Caco-2 (cell line): ENCODE results near the gene SORCS2. TPM values are rescaled to one million over a fixed set of nuclear protein-coding genes. Genes with fewer than 3 reads are reported as not detected.
A peak's percentile ranks its signal among the peaks of the same experiment; 100 is the strongest.

Experiments
- BruUV-seq: library from RNA; stranded (reverse); fragments of 400-500 nt; replicated peaks from 2 replicates; lab custom pipeline; 2021; lab: Mats Ljungman, UMichigan
- CTCF ChIA-PET: fragments of 300-600 bp; sonication (Branson Sonifier 250); formaldehyde crosslinking; loops from one replicate; lab custom pipeline; 2022; ENCODE audit warnings: antibody characterized with exemption; lab: Charles Lee
- POLR2A ChIA-PET: fragments of 300-600 bp; sonication (Branson Sonifier 250); formaldehyde crosslinking; loops from one replicate; lab custom pipeline; 2022; ENCODE audit warnings: antibody characterized with exemption; lab: Charles Lee
- DNase-seq, 2 experiments: peaks; one replicate each; pipeline versions ENCODE4 v3.0.0 to v3.0.0-alpha.2; 2020 to 2022
- H3K27me3 ChIP-seq: replicated peaks from 2 replicates; pipeline ENCODE4 v1.6.0; 2011; ENCODE audit warnings: low read length; ENCODE audit not compliant: control insufficient read depth, insufficient read depth
- H3K36me3 ChIP-seq: 2 replicates; pipeline ENCODE4 v1.5.1; 2011; ENCODE audit warnings: low read length; ENCODE audit not compliant: control insufficient read depth, insufficient read depth
- H3K4me1 ChIP-seq: fragments of 250-450 bp; sonication (Bioruptor Pico); 2 replicates; pipeline ENCODE4 v1.5.1; 2020; ENCODE audit warnings: mild to moderate bottlenecking
- H3K4me3 ChIP-seq: 2 replicates; pipeline ENCODE4 v1.5.1; 2011; ENCODE audit warnings: low read depth, mild to moderate bottlenecking, control low read depth, low read length
- H3K9me3 ChIP-seq: fragments of 250-450 bp; sonication (Bioruptor Pico); 2 replicates; pipeline ENCODE4 v1.5.1; 2020; ENCODE audit warnings: mild to moderate bottlenecking, moderate library complexity
- H3K27ac Mint-ChIP-seq: one replicate; pipeline ENCODE4 v1.8.0; 2022; ENCODE audit warnings: mixed read lengths; ENCODE audit not compliant: unreplicated experiment
- H3K27me3 Mint-ChIP-seq: one replicate; pipeline ENCODE4 v1.8.0; 2022; ENCODE audit warnings: mixed read lengths; ENCODE audit not compliant: insufficient read depth, unreplicated experiment
- H3K36me3 Mint-ChIP-seq: one replicate; pipeline ENCODE4 v1.8.0; 2022; ENCODE audit warnings: mild to moderate bottlenecking, mixed read lengths; ENCODE audit not compliant: insufficient read depth, unreplicated experiment
- H3K4me1 Mint-ChIP-seq: one replicate; pipeline ENCODE4 v1.8.0; 2022; ENCODE audit warnings: low read depth, mixed read lengths; ENCODE audit not compliant: unreplicated experiment
- H3K4me3 Mint-ChIP-seq: one replicate; pipeline ENCODE4 v1.8.0; 2022; ENCODE audit warnings: mild to moderate bottlenecking, moderate library complexity, mixed read lengths; ENCODE audit not compliant: unreplicated experiment
- H3K9me3 Mint-ChIP-seq: one replicate; pipeline ENCODE4 v1.8.0; 2022; ENCODE audit warnings: mixed read lengths; ENCODE audit not compliant: unreplicated experiment
- intact Hi-C: fragments of 100-400 bp; cut with micrococcal nuclease; formaldehyde crosslinking; loops from one replicate; pipeline ENCODE4 v1.10.0; 2022; ENCODE audit not compliant: unreplicated experiment
- total RNA-seq: library from RNA; stranded (reverse); gene quantifications from 2 replicates; pipeline ENCODE4 v1.2.3, GENCODE V29; 2022
- TF ChIP-seq, protein P1 (sequence below), 2 experiments: fragments of 200-600 bp in 1 of 2; IDR thresholded peaks; 1 replicate in 1 of 2; 2 replicates in 1 of 2; pipeline versions ENCODE4 v1.5.1 to v1.8.0; 2011 to 2022; ENCODE audit warnings: antibody characterized with exemption in 1 of 2, control low read depth in 1 of 2, inconsistent platforms in 1 of 2, low read depth in 1 of 2, low read length in 1 of 2, mild to moderate bottlenecking in 1 of 2, moderate library complexity in 1 of 2; ENCODE audit not compliant: insufficient read depth in 1 of 2, severe bottlenecking in 1 of 2, unreplicated experiment in 1 of 2

The SORCS2 gene
- total RNA-seq, 1 experiment from 2014 or later, result 1.6 TPM

- Mint-ChIP-seq H3K4me1 (no peaks in the 10 kb centered on the region), H3K27ac (no peak overlapping the region), H3K4me3 (no peak overlapping the region), H3K36me3 (peaks cover 39% of the 10 kb centered on the region), H3K27me3 (no peaks in the 10 kb centered on the region), H3K9me3 (no peaks in the 10 kb centered on the region)
- TF ChIP-seq, protein P1, sequence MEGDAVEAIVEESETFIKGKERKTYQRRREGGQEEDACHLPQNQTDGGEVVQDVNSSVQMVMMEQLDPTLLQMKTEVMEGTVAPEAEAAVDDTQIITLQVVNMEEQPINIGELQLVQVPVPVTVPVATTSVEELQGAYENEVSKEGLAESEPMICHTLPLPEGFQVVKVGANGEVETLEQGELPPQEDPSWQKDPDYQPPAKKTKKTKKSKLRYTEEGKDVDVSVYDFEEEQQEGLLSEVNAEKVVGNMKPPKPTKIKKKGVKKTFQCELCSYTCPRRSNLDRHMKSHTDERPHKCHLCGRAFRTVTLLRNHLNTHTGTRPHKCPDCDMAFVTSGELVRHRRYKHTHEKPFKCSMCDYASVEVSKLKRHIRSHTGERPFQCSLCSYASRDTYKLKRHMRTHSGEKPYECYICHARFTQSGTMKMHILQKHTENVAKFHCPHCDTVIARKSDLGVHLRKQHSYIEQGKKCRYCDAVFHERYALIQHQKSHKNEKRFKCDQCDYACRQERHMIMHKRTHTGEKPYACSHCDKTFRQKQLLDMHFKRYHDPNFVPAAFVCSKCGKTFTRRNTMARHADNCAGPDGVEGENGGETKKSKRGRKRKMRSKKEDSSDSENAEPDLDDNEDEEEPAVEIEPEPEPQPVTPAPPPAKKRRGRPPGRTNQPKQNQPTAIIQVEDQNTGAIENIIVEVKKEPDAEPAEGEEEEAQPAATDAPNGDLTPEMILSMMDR (IDR thresholded peaks at IDR 0.05; ENCODE audit: insufficient read depth in 1 of 2, low read depth in 1 of 2, low read length in 1 of 2, severe bottlenecking in 1 of 2, unreplicated experiment in 1 of 2), result no peak
- Histone ChIP-seq H3K4me3 (no peak overlapping the region), H3K36me3 (no peaks in the 10 kb centered on the region; the same call in 1 of the 2 replicates), H3K4me1 (peaks cover 17% of the 10 kb centered on the region), H3K27me3 (no peaks in the 10 kb centered on the region), H3K9me3 (no peaks in the 10 kb centered on the region)
- POLR2A ChIA-PET, result no interaction called here
- CTCF ChIA-PET, result no interaction called here
- no TSS peak for BruUV-seq
- DNase-seq, result no peak
- intact Hi-C loops, result no loop called here
Observed at GRCh38 chr4:7763788-7764187, 571.5 kb downstream of the SORCS2 start.

- CTCF ChIA-PET, result no interaction called here
- no TSS peak for BruUV-seq
- H3K4me1 Mint-ChIP-seq, result no peaks in the 10 kb centered on the region
- no peak overlapping the region for H3K4me3 Mint-ChIP-seq
- intact Hi-C loops, result no loop called here
- POLR2A ChIA-PET, result no interaction called here
- H3K36me3 Mint-ChIP-seq, result peaks cover 46% of the 10 kb centered on the region
- TF ChIP-seq, protein P1 (IDR thresholded peaks at IDR 0.05; ENCODE audit: insufficient read depth in 1 of 2, low read depth in 1 of 2, low read length in 1 of 2, severe bottlenecking in 1 of 2, unreplicated experiment in 1 of 2), result no peak
- Histone ChIP-seq H3K27me3 (no peaks in the 10 kb centered on the region), H3K9me3 (no peaks in the 10 kb centered on the region), H3K4me3 (no peak overlapping the region), H3K36me3 (no peaks in the 10 kb centered on the region; the same call in 1 of the 2 replicates), H3K4me1 (peaks cover 17% of the 10 kb centered on the region)
- DNase-seq, result no peak
- H3K27ac Mint-ChIP-seq, result no peak overlapping the region
- no peaks in the 10 kb centered on the region for H3K27me3 Mint-ChIP-seq
- H3K9me3 Mint-ChIP-seq, result no peaks in the 10 kb centered on the region
Observed at GRCh38 chr4:7764466-7764865, 572.1 kb downstream of the SORCS2 start.

GRCh38 chr4:7765666-7766065 is 573.3 kb downstream of the SORCS2 start:
- intact Hi-C loops, result no loop called here
- no TSS peak for BruUV-seq
- peak overlapping the region; percentile 63 for H3K27ac Mint-ChIP-seq

More at GRCh38 chr4:7765666-7766065, 573.3 kb downstream of the SORCS2 start:
- Histone ChIP-seq H3K4me3 (no peak overlapping the region), H3K4me1 (peaks cover 17% of the 10 kb centered on the region), H3K27me3 (no peaks in the 10 kb centered on the region), H3K9me3 (no peaks in the 10 kb centered on the region), H3K36me3 (no peaks in the 10 kb centered on the region; the same call in 1 of the 2 replicates)
- DNase-seq, result no peak
- no peak overlapping the region for H3K4me3 Mint-ChIP-seq
- TF ChIP-seq, protein P1 (IDR thresholded peaks at IDR 0.05; ENCODE audit: insufficient read depth in 1 of 2, low read depth in 1 of 2, low read length in 1 of 2, severe bottlenecking in 1 of 2, unreplicated experiment in 1 of 2), result no peak
- ChIA-PET CTCF (interaction anchor here (0.5 kb wide), 1 partner anchor 38 kb away, joined by 3 read pairs; no protein-coding TSS in a partner anchor), POLR2A (no interaction called here)
- no peaks in the 10 kb centered on the region for H3K27me3 Mint-ChIP-seq
- H3K4me1 Mint-ChIP-seq, result peaks cover 10% of the 10 kb centered on the region
- H3K36me3 Mint-ChIP-seq, result peaks cover 51% of the 10 kb centered on the region
- H3K9me3 Mint-ChIP-seq, result no peaks in the 10 kb centered on the region
